Measurements from ENCODE around the gene GUCY2D. TPM values are rescaled to one million over a fixed set of nuclear protein-coding genes. Genes with fewer than 3 reads are reported as not detected.

The GUCY2D gene
- total RNA-seq, 3 donors from 2014 or later: 0.26 TPM; not detected in 2

- Histone ChIP-seq H3K36me3 (ENCODE audit: low read depth) (no peaks in the 10 kb centered on the region), H3K4me1 (ENCODE audit: low read depth) (no peaks in the 10 kb centered on the region), H3K4me3 (no peak overlapping the region), H3K9me3 (no peaks in the 10 kb centered on the region)
- TF ChIP-seq CTCF (IDR thresholded peaks at IDR 0.05): no peak
- DNase-seq (no peak), ATAC-seq (no peak)
- intact Hi-C loops (cut with DNase I, micrococcal nuclease): no loop called here
Measured at GRCh38 chr17:8029121-8029520, 26.7 kb downstream of the GUCY2D start.

GRCh38 chr17:8031261-8031661, 28.8 kb downstream of the GUCY2D start:
- ATAC-seq (no peak), DNase-seq (no peak)
- intact Hi-C loops (cut with DNase I, micrococcal nuclease): no loop called here

GRCh38 chr17:8031950-8032349, 29.5 kb downstream of the GUCY2D start:
- Histone ChIP-seq H3K36me3 (ENCODE audit: low read depth) (no peaks in the 10 kb centered on the region), H3K4me1 (ENCODE audit: low read depth) (no peaks in the 10 kb centered on the region), H3K9me3 (no peaks in the 10 kb centered on the region), H3K4me3 (no peak overlapping the region)
- intact Hi-C loops (cut with DNase I, micrococcal nuclease): no loop called here
- ATAC-seq: no peak
- no peak for DNase-seq
- TF ChIP-seq CTCF (IDR thresholded peaks at IDR 0.05): no peak

More at GRCh38 chr17:8031261-8031661, 28.8 kb downstream of the GUCY2D start:
- Histone ChIP-seq H3K4me3 (no peak overlapping the region), H3K36me3 (ENCODE audit: low read depth) (no peaks in the 10 kb centered on the region), H3K9me3 (no peaks in the 10 kb centered on the region), H3K4me1 (ENCODE audit: low read depth) (no peaks in the 10 kb centered on the region)
- no peak for TF ChIP-seq CTCF (IDR thresholded peaks at IDR 0.05)

GRCh38 chr17:8032442-8032841, 30.0 kb downstream of the GUCY2D start:
- H3K4me1 ChIP-seq (ENCODE audit: low read depth): no peaks in the 10 kb centered on the region
- intact Hi-C loops (cut with DNase I, micrococcal nuclease): no loop called here
- ATAC-seq: no peak
- H3K9me3 ChIP-seq: no peaks in the 10 kb centered on the region
- no peak overlapping the region for H3K4me3 ChIP-seq
- TF ChIP-seq CTCF (IDR thresholded peaks at IDR 0.05): no peak
- DNase-seq: no peak
- H3K36me3 ChIP-seq (ENCODE audit: low read depth): no peaks in the 10 kb centered on the region

GRCh38 chr17:8038954-8039610, 36.7 kb downstream of the GUCY2D start, which contains the start of gene ALOX15B:
TSS of gene ALOX15B (plus strand) at chr17:8039059. CDS start at chr17:8039156, 97 bp downstream.
- TF ChIP-seq CTCF (IDR thresholded peaks at IDR 0.05): no peak
- no peaks in the 10 kb centered on the region for H3K9me3 ChIP-seq
- ATAC-seq: peak; percentile 87
- no peak within 1 kb of the TSS for H3K4me3 ChIP-seq
- peak; percentile 67 to 86 (median 82) for DNase-seq
- peaks cover 4% of the 10 kb centered on the region for H3K4me1 ChIP-seq (ENCODE audit: low read depth)
- no peaks in the 10 kb centered on the region for H3K36me3 ChIP-seq (ENCODE audit: low read depth)
- intact Hi-C loops (cut with DNase I, micrococcal nuclease): no loop called here

Measured in mucosa of descending colon (tissue), 3 donors.